ENCODE results near the gene FBXO3. TPM values are rescaled to one million over a fixed set of nuclear protein-coding genes. Genes with fewer than 3 reads are reported as not detected.
A peak's percentile ranks its signal among the peaks of the same experiment; 100 is the strongest.

FBXO3 gene
- total RNA-seq, 2 donors from 2014 or later: 12.8 to 15.0 TPM

DNA sequence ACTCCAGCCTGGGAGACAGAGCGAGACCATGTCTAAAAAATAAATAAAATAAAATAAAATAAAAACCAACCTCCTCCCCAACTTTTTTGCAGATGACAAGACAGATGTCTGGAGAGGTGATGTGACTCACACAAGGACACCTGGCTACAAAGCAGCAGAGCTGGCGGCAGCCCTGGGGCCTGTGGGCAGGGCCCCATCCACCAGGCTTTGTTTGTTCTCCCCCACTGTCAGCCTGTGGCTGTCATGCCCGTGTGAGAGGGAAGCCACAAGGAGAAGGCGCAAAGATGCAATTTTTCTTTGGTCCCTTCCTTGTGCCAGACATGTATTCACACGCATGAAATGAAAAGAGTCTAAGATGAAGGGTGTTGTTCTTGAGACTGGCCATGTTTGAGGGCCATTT, 54.7 kb downstream of the FBXO3 start:
- 91 to 96% methylated on average over 4 of the region's 5 CpGs for WGBS, 2 experiments (ENCODE audit: insufficient coverage in 1 of 2, insufficient read length in 1 of 2)
- H3K27me3 Mint-ChIP-seq (ENCODE audit: insufficient read depth): no peaks in the 10 kb centered on the region
- no peak for DNase-seq
- no peaks in the 10 kb centered on the region for H3K9me3 Mint-ChIP-seq
- Histone ChIP-seq H3K4me1 (ENCODE audit: control insufficient read depth, insufficient read depth, low read length) (no peaks in the 10 kb centered on the region), H3K27me3 (ENCODE audit: control insufficient read depth, insufficient read depth, low read length, poor library complexity, severe bottlenecking) (no peaks in the 10 kb centered on the region), H3K9me3 (ENCODE audit: control insufficient read depth, low read length) (no peaks in the 10 kb centered on the region), H3K27ac (ENCODE audit: low read depth, low read length) (no peak overlapping the region), H3K4me3 (ENCODE audit: low read length) (no peak overlapping the region), H3K9ac (ENCODE audit: extremely low read depth, low read length, poor library complexity, severe bottlenecking) (no peak overlapping the region), H3K36me3 (ENCODE audit: control insufficient read depth, insufficient read depth, low read length) (peaks cover 47% of the 10 kb centered on the region)
- no peak overlapping the region for H3K27ac Mint-ChIP-seq
- TF ChIP-seq CTCF (conservative IDR thresholded peaks at IDR 0.05): no peak
- no peak overlapping the region for H3K4me3 Mint-ChIP-seq
- H3K4me1 Mint-ChIP-seq: peaks cover 15% of the 10 kb centered on the region
- H3K36me3 Mint-ChIP-seq (ENCODE audit: low read depth): peaks cover 20% of the 10 kb centered on the region

GRCh38 chr11:33718440-33718839, 55.9 kb downstream of the FBXO3 start:
- Histone ChIP-seq H3K27ac (ENCODE audit: low read depth, low read length) (no peak overlapping the region), H3K27me3 (ENCODE audit: control insufficient read depth, insufficient read depth, low read length, poor library complexity, severe bottlenecking) (no peaks in the 10 kb centered on the region), H3K9ac (ENCODE audit: extremely low read depth, low read length, poor library complexity, severe bottlenecking) (no peak overlapping the region), H3K36me3 (ENCODE audit: control insufficient read depth, insufficient read depth, low read length) (peaks cover 56% of the 10 kb centered on the region), H3K4me1 (ENCODE audit: control insufficient read depth, insufficient read depth, low read length) (peaks cover 7% of the 10 kb centered on the region), H3K9me3 (ENCODE audit: control insufficient read depth, low read length) (no peaks in the 10 kb centered on the region), H3K4me3 (ENCODE audit: low read length) (no peak overlapping the region)
- Mint-ChIP-seq H3K27me3 (ENCODE audit: insufficient read depth) (no peaks in the 10 kb centered on the region), H3K9me3 (no peaks in the 10 kb centered on the region), H3K36me3 (ENCODE audit: low read depth) (peaks cover 20% of the 10 kb centered on the region), H3K4me1 (peaks cover 10% of the 10 kb centered on the region), H3K4me3 (no peak overlapping the region), H3K27ac (no peak overlapping the region)
- 90 to 94% methylated on average over 2 of the region's 2 CpGs for WGBS, 2 experiments (ENCODE audit: insufficient coverage in 1 of 2, insufficient read length in 1 of 2)
- TF ChIP-seq CTCF (conservative IDR thresholded peaks at IDR 0.05): no peak
- DNase-seq: no peak

GRCh38 chr11:33716243-33716642, 58.1 kb downstream of the FBXO3 start:
- Mint-ChIP-seq H3K27ac (no peak overlapping the region), H3K4me3 (no peak overlapping the region), H3K9me3 (no peaks in the 10 kb centered on the region), H3K4me1 (peaks cover 6% of the 10 kb centered on the region), H3K36me3 (ENCODE audit: low read depth) (peaks cover 19% of the 10 kb centered on the region), H3K27me3 (ENCODE audit: insufficient read depth) (no peaks in the 10 kb centered on the region)
- Histone ChIP-seq H3K36me3 (ENCODE audit: control insufficient read depth, insufficient read depth, low read length) (peaks cover 62% of the 10 kb centered on the region), H3K9me3 (ENCODE audit: control insufficient read depth, low read length) (no peaks in the 10 kb centered on the region), H3K27ac (ENCODE audit: low read depth, low read length) (no peak overlapping the region), H3K4me1 (ENCODE audit: control insufficient read depth, insufficient read depth, low read length) (peaks cover 7% of the 10 kb centered on the region), H3K4me3 (ENCODE audit: low read length) (no peak overlapping the region), H3K27me3 (ENCODE audit: control insufficient read depth, insufficient read depth, low read length, poor library complexity, severe bottlenecking) (no peaks in the 10 kb centered on the region), H3K9ac (ENCODE audit: extremely low read depth, low read length, poor library complexity, severe bottlenecking) (no peak overlapping the region)
- DNase-seq: no peak
- WGBS, 2 experiments (ENCODE audit: insufficient coverage in 1 of 2, insufficient read length in 1 of 2): 95 to 100% methylated on average over 1 to 2 of the region's 2 CpGs
- peak; percentile 59 for TF ChIP-seq CTCF (conservative IDR thresholded peaks at IDR 0.05)

Measured in endodermal cell (in vitro differentiated cells).